ENCODE results near the gene NLE1. TPM values are rescaled to one million over a fixed set of nuclear protein-coding genes. Genes with fewer than 3 reads are reported as not detected.
"Not testable (repeated sequence)": the region's sequence is repeated elsewhere in the genome, so short reads cannot be mapped to it uniquely, and the experiment has no call there.

NLE1 gene
- polyA plus RNA-seq, 1 donor, result 16.8 TPM

DNA sequence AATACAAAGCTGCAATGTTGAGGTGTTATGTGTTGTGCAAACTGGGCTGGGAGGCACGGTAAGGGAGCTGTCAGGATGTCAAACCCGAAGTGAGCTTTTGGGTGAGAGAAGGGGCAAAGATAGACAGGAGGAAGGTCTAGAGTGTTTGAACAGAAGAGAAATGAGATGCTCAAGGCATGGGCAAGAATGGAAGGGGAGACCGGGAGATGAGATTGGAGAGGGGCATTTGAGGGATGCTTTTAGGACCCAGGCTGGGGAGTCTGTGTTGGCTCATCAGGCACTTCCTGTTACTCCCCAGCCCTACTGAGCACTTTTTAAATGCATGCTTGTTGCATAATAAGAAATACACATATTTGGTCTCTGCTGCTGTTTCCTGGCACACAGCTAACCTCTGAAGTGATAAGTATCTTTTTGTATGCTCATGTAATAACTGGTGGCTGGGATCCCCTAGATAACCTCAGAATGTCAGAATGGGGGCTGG, 19.2 kb upstream of the NLE1 start:
- no peak for DNase-seq

- DNase-seq, result no peak
These were observed 18.5 kb upstream of the NLE1 start for GRCh38 chr17:35160354-35161201.

DNA sequence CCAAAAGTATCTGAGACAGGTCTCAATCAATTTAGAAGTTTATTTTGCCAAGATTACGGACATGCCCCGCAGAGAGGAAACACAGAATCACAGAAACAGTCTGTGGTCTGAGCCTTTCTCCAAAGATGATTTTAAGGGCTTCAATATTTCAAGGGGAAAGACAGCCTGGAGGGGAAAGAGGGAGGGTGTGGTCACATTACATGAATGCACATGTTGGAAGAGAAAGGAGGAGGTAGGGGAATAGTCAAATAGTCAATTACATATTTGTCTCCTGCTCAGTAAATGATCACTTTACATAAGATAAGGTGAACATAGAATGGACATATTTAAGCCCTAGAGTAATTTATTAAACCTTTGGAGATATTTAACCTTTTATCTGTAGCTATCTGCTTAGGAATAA, 17.8 kb upstream of the NLE1 start:
- no peak for DNase-seq

- DNase-seq, result no peak
These were observed 13.1 kb upstream of the NLE1 start for GRCh38 chr17:35155246-35155645.

DNA sequence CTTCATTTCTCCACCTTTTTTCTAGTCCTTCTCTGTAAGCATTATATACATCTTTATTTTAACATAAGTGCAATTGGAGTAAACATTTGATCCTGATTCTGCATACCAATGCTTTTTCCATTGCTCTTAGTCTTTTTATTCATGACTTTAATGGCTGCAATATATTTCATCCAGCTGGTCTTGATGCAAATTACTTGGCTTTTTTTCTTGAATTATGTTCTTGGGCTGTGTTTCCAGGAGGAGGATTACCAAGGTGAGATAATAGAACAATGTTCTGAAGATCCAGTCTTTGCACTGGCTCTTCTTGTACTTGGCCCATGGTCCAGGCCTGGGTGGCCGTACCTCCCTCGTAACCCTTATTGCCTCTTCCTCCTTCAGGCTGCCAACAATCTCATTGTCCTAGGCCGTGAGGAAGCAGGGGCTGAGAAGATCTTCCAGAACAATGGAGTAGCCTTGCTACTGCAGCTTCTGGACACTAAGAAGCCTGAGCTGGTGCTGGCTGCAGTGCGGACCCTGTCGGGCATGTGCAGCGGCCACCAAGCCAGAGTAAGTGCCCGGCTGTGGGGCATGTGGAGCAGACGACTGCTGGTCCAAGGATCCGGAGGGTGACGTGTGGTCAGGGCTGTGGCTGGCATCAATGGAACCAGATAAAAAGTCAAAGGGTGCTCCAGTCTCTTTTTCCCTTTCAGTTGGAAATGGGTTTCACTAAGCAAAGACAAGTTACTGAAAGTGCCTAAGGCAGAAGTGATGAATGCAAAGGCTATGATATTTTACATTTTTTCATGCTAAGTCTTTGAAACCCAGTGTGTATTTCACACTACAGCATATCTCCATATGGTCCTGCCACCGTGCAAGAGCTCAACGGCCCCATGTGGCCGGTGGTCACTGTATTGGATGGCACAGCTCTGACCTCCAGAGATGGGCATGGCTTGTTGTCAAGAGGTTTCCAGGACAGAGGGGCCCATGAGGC, 12.4 kb upstream of the NLE1 start:
- DNase-seq, result no peak

DNA sequence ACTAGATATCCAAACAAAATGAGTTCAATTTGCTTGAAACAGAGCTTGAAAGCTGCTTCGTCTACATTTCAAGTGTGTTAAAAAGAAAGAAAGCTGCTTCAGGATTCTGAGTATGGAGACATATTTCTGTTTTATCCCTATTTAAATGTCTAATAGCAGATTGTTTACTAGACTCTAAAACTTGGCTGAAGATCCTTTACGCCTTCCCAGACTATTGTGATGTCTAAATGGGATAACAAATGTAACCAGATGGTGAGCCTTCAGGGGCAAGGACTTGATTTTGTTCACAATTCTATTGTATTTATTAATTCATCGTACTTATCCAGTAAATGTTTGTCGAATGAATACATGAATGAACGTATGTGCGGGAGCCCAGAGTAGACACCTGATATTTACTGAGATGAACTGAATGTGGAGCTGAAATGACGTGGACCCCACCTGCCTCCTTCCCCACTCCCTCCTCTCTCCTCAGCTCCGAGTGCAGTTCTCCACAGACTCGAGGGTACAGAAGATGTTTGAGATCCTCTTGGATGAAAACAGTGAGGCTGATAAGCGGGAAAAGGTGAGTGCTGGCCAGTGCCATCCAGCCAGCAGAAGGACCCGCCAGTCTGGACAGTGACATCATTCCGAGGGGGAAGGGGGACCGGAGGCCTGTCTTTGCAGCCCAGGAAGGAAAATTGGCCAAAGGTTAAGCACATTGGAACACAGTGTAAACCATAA, 10.5 kb upstream of the NLE1 start:
- DNase-seq, result no peak

GRCh38 chr17:35151080-35151479, 9.0 kb upstream of the NLE1 start:
- DNase-seq, result not testable (repeated sequence)

DNA sequence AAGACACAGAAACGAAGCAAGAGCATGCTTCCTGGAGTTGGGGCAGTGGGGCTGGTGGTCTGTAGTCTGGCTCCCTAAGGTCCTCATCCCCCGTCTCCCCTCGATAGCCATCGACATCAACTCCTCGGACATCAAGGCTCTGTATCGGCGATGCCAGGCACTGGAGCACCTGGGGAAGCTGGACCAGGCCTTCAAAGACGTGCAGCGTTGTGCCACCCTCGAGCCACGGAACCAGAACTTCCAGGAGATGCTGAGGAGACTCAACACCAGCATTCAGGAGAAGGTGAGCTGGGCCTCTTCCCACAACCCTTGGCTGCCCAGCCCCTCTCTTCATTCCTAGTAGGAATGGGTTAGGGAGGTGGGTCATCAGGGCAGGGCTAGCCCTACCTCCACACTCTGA, 7.8 kb upstream of the NLE1 start:
- DNase-seq, result no peak

DNA sequence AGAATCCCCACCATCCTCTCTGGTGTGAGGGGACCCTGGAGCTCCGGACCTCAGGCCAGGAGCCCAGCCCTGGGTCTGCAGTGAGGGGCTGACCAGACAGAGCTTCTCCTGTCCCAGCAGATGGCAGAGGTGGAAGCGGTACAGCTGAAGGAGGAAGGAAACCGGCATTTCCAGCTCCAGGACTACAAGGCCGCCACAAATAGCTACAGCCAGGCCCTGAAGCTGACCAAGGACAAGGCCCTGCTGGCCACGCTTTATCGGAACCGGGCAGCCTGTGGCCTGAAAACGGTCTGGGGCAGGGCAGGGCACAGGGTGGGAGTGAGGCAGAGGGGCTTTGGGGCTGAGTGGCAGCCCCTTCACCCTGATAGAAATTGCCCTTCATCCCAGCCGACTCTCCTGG, 6.0 kb upstream of the NLE1 start:
- no peak for DNase-seq

GRCh38 chr17:35147375-35147905, 5.3 kb upstream of the NLE1 start, which contains the start of gene UNC45B:
UNC45B (plus strand) TSS chr17:35147817; CDS start chr17:35148264, 447 bp downstream.
- no peak for DNase-seq

GRCh38 chr17:35146214-35146833, 4.2 kb upstream of the NLE1 start:
- no peak for DNase-seq

DNA sequence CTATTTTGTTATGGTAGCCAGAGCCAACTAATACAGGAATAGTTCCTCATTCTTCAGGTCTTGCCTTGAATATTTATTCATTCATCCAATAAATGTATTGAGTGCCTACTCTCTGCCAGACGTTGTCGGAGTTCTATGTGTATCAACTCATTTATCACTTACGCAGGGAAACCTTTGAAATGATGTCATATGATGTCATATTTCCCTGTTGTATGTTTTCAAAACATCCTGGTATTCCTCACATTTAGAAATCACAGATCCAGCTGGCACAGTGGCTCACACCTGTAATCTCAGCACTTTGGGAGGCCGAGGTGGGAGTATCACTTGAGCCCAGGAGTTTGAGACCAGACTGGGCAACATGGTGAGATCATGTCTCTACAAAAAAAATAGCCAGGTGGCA, 2.7 kb upstream of the NLE1 start:
- DNase-seq, result no peak

GRCh38 chr17:35142467-35142796, 329 bp upstream of the NLE1 start:
- no peak for DNase-seq

DNA sequence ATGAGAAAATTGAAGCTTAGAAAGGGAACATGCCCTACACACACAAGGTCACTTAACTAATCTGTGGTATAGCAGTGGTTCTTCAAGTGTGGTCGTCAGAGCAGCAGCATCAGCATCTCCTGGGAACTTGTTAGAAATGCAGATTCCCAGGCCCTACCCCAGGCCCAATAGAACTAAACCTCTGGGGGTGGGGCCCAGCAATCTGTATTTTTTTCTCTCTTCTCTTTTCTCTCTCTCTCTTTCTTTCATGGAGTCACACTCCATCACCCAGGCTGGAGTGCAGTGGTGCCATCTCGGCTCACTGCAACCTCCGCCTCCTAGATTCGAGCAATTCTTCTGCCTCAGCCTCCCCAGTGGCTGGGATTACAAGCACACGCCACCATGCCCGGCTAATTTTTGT, 3.9 kb downstream of the NLE1 start:
- DNase-seq, result no peak

DNA sequence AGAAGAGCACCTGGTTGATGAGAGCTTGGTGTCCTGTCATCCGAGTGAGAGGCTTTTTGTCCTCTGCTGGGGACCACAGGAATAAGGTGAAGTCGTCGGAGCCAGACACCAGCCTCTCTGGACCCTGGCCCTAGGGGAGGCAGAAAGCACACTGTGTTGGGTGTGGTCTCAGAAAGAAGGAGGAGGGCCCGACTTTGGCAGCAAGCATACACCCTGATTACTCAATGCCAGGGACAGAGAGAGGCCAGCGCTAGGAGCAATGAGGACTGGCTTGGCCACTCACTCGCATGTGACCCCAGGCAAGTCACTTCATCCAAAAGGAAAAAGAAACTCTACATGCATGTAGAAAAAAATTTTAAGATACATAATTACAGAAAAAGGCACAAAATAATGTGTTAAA, 6.8 kb downstream of the NLE1 start:
- DNase-seq, result no peak

GRCh38 chr17:35132816-35133550, 9.1 kb downstream of the NLE1 start:
- DNase-seq, result no peak

- no peak for DNase-seq
These were observed 10.0 kb downstream of the NLE1 start for GRCh38 chr17:35132099-35132498.

- no peak for DNase-seq
These were observed 11.7 kb downstream of the NLE1 start for GRCh38 chr17:35130392-35130791.

DNA sequence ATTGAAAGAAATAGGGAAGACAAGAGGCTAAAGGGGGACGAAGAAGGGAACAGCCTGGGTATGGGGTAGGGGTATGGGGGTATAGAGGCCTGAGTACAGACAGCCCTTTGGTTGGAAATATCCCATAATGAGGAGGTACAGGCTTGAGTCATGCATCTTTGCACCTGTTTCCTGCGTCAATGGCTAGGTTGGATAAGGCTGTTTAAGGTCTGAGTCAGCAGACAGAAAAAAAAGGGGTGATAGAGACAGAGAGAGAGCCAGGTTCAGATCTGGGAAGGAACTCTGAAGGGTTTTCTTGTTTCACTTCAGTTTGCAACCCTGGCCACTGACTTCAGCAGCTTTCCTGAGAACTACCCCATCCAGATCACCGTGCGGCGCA, 12.1 kb downstream of the NLE1 start:
- no peak for DNase-seq

DNA sequence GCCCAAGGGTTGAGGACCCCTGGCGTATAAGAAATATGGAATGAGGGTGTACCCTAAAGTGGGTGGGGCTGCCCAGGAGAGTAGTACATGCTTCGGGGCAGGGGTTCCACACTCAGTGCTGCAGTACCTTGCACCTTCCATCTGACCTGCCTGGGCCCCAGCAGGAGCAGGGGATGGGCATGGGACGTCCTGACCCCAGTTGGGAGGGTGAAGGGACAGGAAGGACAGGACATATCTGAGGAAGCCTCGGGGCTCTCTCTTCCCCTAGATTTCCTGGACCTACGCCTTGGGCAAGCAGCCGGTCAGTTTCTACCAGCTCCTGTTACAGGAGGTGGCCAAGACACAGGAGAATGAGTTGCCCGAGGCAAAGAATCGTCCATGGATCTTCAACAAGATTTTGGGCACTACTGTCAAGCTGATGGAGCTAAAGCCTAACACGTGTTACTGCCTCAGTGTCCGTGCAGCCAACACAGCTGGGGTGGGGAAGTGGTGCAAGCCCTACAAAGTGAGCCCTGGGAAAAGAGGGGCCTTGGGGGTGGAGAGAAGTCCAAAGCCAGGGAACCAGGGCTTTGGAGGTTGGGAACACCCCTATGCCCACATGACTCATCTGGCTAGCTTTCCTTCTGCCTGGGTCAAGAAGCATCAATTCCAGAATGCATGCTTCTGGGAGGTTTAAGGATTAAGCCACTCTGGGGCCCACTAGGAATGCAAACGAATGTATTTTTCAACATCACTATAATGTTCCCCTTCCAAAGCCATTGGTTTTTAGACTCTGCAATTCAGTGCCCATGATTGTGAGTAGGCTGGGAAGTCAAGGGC, 12.7 kb downstream of the NLE1 start:
- DNase-seq, result no peak
